HUES6 (cell line): ENCODE measurements around the gene HTRA3.
"Not testable (repeated sequence)": the region's sequence is repeated elsewhere in the genome, so short reads cannot be mapped to it uniquely, and the experiment has no call there.

Experiments
- H3K27ac ChIP-seq: 2 replicates; pipeline ENCODE4 v1.7.0; 2013; ENCODE audit warnings: low read depth, mild to moderate bottlenecking, low read length, inconsistent platforms
- H3K27me3 ChIP-seq: 2 replicates; pipeline ENCODE4 v1.6.1; 2013; ENCODE audit warnings: low read length; ENCODE audit not compliant: control insufficient read depth, insufficient read depth
- H3K36me3 ChIP-seq: 2 replicates; pipeline ENCODE4 v1.6.1; 2013; ENCODE audit warnings: low read length; ENCODE audit not compliant: control insufficient read depth, insufficient read depth
- H3K4me1 ChIP-seq: 2 replicates; pipeline ENCODE4 v1.6.1; 2013; ENCODE audit warnings: low read length; ENCODE audit not compliant: control insufficient read depth, insufficient read depth
- H3K4me3 ChIP-seq: 2 replicates; pipeline ENCODE4 v1.5.1; 2013; ENCODE audit warnings: low read depth, low read length
- H3K9ac ChIP-seq: one replicate; pipeline ENCODE4 v1.6.1; 2013; ENCODE audit warnings: mild to moderate bottlenecking, low read length
- H3K9me3 ChIP-seq: 2 replicates; pipeline ENCODE4 v1.6.1; 2013; ENCODE audit warnings: low read depth, low read length; ENCODE audit not compliant: control insufficient read depth, insufficient read depth

The HTRA3 gene

GRCh38 chr4:8333726-8334460 lies 64.3 kb downstream of the HTRA3 start:
- Histone ChIP-seq H3K36me3 (no peaks in the 10 kb centered on the region), H3K27me3 (no peaks in the 10 kb centered on the region), H3K9me3 (peaks cover 21% of the 10 kb centered on the region), H3K4me1 (no peaks in the 10 kb centered on the region), H3K4me3 (no peak overlapping the region), H3K9ac (no peak overlapping the region), H3K27ac (no peak overlapping the region)

DNA sequence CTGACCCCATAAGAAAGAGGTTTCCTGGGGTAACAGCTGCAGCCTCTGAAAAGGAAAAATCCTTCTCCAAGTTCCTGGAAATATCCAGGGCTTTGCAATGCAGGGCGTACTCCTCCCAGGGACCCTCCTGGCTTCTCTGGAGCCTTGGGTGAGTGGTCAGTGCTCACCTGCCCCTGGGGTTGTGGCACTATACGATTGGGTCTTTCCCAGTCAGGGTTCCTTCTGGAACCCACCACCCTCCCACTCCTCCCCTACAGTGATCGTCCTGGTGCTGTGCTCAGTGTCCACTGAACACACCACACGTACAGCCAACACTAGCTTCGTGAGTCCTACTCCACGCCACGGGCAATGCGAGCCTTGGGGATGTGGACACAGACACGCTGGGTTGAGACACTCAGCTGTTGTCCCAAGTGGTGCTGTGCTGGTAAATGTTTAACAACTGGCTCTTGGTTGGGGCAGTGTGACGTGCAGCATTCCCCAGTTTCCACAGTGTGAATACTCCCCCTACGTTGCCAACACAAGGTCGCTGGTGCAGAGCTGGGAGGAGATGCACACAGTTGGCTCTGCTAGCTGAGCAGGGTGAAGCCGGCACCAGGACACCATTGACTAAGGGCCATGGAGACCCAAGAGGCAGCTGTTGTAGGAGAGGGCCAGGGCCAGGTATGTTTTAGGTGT lies 65.4 kb downstream of the HTRA3 start:
- no peak overlapping the region for H3K27ac ChIP-seq
- H3K4me3 ChIP-seq, result no peak overlapping the region
- no peaks in the 10 kb centered on the region for H3K36me3 ChIP-seq
- H3K9me3 ChIP-seq, result peaks cover 21% of the 10 kb centered on the region
- H3K4me1 ChIP-seq, result no peaks in the 10 kb centered on the region
- no peaks in the 10 kb centered on the region for H3K27me3 ChIP-seq
- no peak overlapping the region for H3K9ac ChIP-seq

DNA sequence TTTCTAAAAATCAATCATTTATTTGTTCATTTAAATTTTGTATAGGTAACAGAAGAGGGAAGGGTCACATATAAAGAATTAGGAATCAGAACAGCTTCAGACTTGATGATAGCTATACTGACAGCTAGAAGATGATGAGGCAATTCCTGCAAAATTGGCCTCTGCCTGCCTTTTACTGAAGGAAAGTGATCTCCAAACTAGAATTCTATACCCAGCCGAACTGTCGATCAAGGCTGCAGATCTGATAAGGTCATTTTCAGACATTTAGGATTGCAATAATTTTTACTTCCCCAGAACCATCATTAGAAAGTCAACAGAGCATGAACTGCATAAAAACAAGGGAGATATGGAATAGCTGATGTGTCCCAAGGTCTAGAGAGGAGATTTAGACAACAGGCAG lies 66.3 kb downstream of the HTRA3 start:
- no peaks in the 10 kb centered on the region for H3K36me3 ChIP-seq
- H3K9ac ChIP-seq, result no peak overlapping the region
- no peak overlapping the region for H3K27ac ChIP-seq
- peaks cover 21% of the 10 kb centered on the region for H3K9me3 ChIP-seq
- H3K27me3 ChIP-seq, result no peaks in the 10 kb centered on the region
- no peak overlapping the region for H3K4me3 ChIP-seq
- no peaks in the 10 kb centered on the region for H3K4me1 ChIP-seq

GRCh38 chr4:8336412-8337075 lies 67.0 kb downstream of the HTRA3 start:
- no peaks in the 10 kb centered on the region for H3K27me3 ChIP-seq
- H3K4me3 ChIP-seq, result no peak overlapping the region
- no peaks in the 10 kb centered on the region for H3K4me1 ChIP-seq
- H3K9me3 ChIP-seq, result peaks cover 21% of the 10 kb centered on the region
- no peak overlapping the region for H3K9ac ChIP-seq
- no peaks in the 10 kb centered on the region for H3K36me3 ChIP-seq
- H3K27ac ChIP-seq, result no peak overlapping the region

- H3K9ac ChIP-seq, result no peak overlapping the region
- no peaks in the 10 kb centered on the region for H3K4me1 ChIP-seq
- H3K4me3 ChIP-seq, result no peak overlapping the region
- peaks cover 21% of the 10 kb centered on the region for H3K9me3 ChIP-seq
- no peak overlapping the region for H3K27ac ChIP-seq
- no peaks in the 10 kb centered on the region for H3K36me3 ChIP-seq
- H3K27me3 ChIP-seq, result no peaks in the 10 kb centered on the region
Measured at GRCh38 chr4:8338351-8338961, 68.9 kb downstream of the HTRA3 start.

DNA sequence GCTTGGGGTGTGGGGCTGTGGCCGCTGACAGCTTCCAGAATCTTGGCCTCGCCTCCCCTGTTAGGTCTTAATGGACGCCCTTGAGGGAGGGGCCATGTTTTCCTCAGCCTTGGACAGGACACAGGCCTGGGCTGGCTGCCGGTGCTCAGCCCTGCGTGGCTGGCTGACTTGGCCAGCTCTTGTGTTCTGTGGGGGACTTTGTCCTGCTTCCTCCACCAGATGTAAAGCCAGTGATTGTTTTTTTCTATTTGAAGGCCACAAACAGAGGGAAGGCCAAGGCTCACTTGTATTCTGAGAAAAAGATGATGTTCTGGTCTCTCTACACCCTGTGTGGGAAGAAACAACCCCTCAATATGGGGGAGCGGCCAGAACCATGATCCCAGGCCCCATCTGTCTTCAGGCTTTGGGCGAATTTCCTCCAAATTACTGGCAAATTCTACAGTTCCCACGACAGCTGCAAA lies 71.3 kb downstream of the HTRA3 start:
- Histone ChIP-seq H3K9ac (no peak overlapping the region), H3K9me3 (peaks cover 12% of the 10 kb centered on the region), H3K4me1 (no peaks in the 10 kb centered on the region), H3K4me3 (no peak overlapping the region), H3K36me3 (no peaks in the 10 kb centered on the region), H3K27ac (no peak overlapping the region), H3K27me3 (no peaks in the 10 kb centered on the region)

- not testable (repeated sequence) for H3K36me3 ChIP-seq, H3K9ac ChIP-seq, H3K27me3 ChIP-seq, H3K9me3 ChIP-seq, H3K4me3 ChIP-seq, H3K27ac ChIP-seq, H3K4me1 ChIP-seq
Measured at GRCh38 chr4:8341281-8341680, 71.7 kb downstream of the HTRA3 start.

DNA sequence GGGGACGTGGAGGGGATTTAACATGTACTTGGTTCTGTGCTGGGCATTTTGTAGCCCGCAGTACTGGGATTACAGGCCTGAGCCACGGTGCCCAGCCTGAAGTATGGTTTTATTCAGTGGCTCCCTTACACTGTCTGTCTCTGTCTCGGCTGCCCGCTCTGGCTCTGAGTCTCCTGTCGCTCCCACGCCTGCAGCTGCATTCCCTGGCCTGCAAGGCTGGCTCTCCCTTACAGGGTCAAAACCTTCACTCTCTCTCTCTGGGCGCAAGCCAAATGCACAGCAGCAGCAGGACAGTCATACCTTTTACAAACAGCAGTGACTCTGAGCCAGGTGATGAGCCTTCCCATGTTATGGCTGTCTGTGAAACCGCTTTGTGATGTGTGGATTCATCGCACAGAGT lies 72.1 kb downstream of the HTRA3 start:
- no peak overlapping the region for H3K9ac ChIP-seq
- H3K36me3 ChIP-seq, result no peaks in the 10 kb centered on the region
- no peaks in the 10 kb centered on the region for H3K27me3 ChIP-seq
- H3K9me3 ChIP-seq, result peaks cover 4% of the 10 kb centered on the region; the same call in 1 of the 2 replicates
- H3K4me1 ChIP-seq, result no peaks in the 10 kb centered on the region
- H3K4me3 ChIP-seq, result no peak overlapping the region
- no peak overlapping the region for H3K27ac ChIP-seq

GRCh38 chr4:8342651-8343261 lies 73.2 kb downstream of the HTRA3 start:
- no peaks in the 10 kb centered on the region for H3K27me3 ChIP-seq
- H3K9ac ChIP-seq, result no peak overlapping the region
- no peaks in the 10 kb centered on the region for H3K9me3 ChIP-seq
- H3K4me3 ChIP-seq, result no peak overlapping the region
- H3K36me3 ChIP-seq, result no peaks in the 10 kb centered on the region
- no peak overlapping the region for H3K27ac ChIP-seq
- H3K4me1 ChIP-seq, result no peaks in the 10 kb centered on the region

- no peaks in the 10 kb centered on the region for H3K9me3 ChIP-seq
- H3K9ac ChIP-seq, result no peak overlapping the region
- H3K27ac ChIP-seq, result no peak overlapping the region
- no peaks in the 10 kb centered on the region for H3K4me1 ChIP-seq
- H3K4me3 ChIP-seq, result no peak overlapping the region
- no peaks in the 10 kb centered on the region for H3K36me3 ChIP-seq
- H3K27me3 ChIP-seq, result no peaks in the 10 kb centered on the region
Measured at GRCh38 chr4:8343262-8343966, 73.9 kb downstream of the HTRA3 start.
